HG03108 (cell line): Measurements from ENCODE around the gene LRFN3.
"Not testable (repeated sequence)": the region's sequence is repeated elsewhere in the genome, so short reads cannot be mapped to it uniquely, and the experiment has no call there.

Experiments used
- ATAC-seq: cut with Tn5 transposase; IDR thresholded peaks from one replicate; pipeline ENCODE4 v1.9.1; 2021; ENCODE audit warnings: moderate library complexity; ENCODE audit not compliant: unreplicated experiment

Gene LRFN3, protein sequence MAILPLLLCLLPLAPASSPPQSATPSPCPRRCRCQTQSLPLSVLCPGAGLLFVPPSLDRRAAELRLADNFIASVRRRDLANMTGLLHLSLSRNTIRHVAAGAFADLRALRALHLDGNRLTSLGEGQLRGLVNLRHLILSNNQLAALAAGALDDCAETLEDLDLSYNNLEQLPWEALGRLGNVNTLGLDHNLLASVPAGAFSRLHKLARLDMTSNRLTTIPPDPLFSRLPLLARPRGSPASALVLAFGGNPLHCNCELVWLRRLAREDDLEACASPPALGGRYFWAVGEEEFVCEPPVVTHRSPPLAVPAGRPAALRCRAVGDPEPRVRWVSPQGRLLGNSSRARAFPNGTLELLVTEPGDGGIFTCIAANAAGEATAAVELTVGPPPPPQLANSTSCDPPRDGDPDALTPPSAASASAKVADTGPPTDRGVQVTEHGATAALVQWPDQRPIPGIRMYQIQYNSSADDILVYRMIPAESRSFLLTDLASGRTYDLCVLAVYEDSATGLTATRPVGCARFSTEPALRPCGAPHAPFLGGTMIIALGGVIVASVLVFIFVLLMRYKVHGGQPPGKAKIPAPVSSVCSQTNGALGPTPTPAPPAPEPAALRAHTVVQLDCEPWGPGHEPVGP

DNA sequence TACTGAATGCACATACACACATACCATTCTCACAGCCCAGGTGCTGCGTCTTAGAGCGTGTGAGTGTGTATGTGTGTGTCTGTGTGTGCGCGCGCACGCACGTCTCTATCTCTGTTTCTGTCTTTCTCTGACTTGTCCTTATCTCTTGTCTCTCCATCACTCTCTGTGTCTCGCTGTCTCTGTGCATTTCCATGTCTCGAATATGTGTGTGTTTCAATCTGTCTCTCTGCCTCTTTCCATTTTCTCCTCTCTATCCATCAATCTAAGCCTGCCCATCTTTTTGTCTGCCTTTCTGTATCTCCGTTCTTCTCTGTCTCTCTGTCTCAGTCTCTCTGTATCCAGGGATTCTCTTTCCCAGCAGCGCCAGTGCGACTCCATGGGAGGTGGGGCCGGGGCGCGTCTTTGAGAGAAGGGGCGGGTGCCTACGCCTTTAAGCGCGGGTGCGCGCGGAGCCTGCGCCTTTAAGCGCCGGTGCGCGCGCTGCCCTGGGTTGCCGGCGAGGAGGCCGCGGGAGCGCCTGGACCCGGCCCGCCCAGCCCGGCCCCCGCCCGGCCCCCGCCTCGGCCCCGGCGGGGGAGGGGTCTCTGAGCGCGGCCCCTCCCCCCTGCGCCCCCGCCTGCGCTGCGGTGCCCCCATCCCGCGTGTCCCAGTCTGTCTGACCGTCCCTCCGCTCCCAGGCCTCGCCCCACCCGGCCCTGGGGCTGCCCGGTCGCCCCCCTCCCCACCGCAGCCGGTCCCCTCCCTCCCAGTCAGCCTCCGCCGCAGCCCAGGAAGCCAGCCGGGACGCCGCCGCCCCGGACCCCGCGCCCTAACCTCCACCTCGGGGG lies at the start of gene LRFN3:
Gene LRFN3 (plus strand): TSS at position 464 of the 827 bp plus-strand sequence. CDS start 3,052 bp downstream, outside the sequence.
- no peak for ATAC-seq

DNA sequence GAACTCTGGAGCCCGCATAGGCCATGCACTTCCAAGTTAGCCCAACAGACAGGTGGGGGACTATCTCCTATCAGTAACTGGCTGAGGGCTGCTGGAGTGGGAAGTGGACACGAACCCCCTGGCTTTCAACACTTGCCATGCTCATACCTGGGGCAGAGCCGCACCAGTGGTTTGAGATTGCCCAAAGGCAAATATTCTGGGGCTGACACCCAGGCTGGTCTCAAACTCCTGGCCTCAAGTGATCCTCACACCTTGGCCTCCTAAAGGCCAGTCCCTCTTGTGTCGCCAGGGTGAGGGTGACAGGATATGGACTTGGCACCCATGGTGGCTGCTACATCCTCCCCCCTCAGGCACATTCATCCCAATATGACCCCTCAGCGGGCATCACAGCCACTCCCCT lies 49.0 kb upstream of the LRFN3 start:
- ATAC-seq, result no peak

DNA sequence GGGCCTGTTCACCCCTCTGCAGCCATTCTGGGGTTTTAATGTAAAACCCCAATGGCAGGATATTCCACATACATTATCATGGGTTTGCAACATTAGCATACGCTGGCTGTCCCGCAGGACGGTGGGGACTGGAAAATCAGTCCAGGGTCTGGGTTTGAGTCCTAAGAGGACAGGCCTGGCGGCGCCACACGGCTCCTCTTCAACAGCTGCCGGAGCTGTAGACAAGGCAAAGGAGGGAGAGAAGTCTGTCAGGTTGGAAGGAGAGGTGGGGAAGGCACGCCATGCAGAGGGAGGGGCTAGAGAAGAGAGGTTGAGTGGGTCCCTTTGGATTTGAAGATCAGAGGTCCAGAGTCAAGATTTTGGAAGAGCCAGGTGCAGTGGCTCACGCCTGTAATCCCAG lies 47.8 kb upstream of the LRFN3 start:
- ATAC-seq, result no peak

GRCh38 chr19:35889370-35890112 lies 46.6 kb upstream of the LRFN3 start:
- no peak for ATAC-seq

DNA sequence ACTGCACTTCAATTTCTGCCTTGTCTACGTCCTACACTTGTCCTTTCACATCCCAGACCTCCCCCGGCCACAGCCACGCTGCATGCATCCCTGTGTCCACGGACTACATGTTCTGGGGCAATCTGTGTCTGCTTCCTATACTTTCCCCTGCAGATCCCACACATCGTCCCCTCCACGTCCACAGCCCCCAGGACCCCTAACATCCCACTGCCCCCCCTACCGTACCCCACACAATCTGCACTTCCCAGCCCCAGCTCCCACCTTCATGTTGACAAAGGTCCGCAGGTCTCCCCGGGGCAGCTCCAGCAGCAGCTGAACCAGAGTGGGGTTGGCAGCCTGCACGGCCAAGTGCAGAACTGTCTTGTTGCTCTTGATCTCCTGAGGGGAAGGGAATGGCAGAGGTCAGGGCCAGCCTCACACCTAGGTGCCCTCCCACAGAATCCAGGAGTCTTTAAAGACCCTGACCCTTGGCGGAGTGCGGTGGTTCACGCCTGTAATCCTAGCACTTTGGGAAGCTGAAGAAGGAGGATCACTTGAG lies 46.0 kb upstream of the LRFN3 start:
- no peak for ATAC-seq

- ATAC-seq, result not testable (repeated sequence)
Measured at GRCh38 chr19:35891819-35892218, 44.4 kb upstream of the LRFN3 start.

DNA sequence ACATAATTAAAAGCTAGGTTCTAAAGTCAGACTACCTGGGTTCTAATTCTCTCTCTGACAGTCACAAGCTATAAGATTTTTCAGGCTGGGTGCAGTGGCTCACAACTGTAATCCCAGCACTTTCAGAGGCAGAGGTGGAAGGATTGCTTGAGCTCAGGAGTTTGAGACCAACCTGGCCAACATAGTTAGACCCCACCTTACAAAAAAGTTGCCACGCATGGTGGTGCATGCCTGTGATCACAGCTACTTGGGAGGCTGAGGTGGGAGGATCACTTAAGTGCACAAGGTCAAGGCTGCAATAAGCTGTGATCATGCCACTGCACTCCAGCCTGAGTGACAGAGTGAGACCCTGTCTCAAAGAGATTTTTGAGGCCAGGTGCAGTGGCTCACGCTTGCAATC lies 41.8 kb upstream of the LRFN3 start:
- ATAC-seq, result no peak

DNA sequence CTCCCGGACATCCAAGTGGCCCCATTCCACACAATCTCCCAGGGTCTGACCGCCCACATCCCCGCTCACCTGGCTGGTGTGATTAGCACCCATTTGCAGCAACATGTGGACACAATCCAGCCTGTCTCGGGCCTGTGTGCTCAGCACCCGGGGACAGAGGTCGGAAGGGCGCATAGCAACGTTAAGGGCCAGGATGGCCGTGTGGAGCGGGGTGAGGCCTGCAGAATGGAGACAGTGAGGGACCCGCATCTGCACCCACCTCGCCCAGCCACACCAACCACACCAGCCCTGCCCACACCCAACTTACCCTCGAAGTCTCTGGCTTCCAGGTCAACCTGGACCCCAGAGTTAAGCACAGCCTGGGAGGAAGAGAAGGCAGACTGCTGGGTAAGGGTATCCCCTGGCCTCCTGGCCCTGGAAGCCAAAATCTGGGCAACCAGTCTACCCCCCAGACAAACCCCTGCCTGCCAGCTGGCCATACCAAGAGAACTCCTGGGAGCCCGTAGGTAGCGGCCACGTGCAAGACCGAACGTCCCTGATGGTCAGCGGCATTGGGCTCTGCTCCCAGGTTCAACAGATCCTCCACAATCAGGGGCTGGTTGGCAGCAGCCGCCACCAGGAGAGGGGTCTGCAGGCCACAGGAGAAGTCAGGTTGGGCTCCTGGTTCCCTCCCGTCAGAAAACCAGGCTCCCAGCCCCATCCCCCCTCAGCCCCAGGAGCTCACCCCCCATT lies 40.1 kb upstream of the LRFN3 start:
- ATAC-seq, result no peak

- ATAC-seq, result no peak
Measured at GRCh38 chr19:35896643-35897040, 39.5 kb upstream of the LRFN3 start.

DNA sequence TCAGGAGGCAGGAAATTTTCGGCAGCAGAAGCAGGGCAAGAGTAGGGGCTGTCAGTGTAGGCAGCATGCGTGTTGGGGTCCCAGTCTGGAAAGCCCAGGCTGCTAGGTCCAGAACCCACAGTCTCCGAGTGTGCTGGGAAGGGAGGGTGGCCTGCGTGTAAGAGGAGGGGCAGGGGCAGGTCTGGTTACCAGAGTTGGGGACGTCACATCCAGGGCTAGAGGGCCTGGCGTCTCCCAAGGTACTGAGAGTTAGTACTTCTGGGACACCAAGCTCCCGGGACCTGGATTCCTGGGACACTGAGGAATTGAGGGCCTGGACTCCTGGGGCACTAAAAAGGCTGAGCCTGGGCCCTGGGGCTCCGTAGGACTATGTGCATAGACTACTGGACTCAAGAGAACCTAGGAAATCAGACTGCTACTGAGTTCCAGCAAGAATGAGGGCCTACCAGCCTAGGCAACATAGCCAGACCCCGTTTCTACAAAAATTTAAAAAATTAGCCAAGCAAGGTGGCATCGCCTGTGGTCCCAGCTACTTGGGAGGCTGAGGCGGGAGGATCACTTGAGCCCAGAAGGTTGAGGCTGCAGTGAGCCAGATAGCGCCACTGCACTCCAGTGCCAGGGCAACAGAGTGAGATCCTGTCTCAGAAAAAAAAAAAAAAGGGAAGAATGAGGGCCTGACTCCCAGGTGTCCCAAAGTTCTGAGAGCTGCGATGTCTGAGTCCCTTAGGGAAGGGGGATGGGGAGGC lies 38.3 kb upstream of the LRFN3 start:
- no peak for ATAC-seq

GRCh38 chr19:35898499-35898809 lies 37.7 kb upstream of the LRFN3 start:
- ATAC-seq, result no peak

DNA sequence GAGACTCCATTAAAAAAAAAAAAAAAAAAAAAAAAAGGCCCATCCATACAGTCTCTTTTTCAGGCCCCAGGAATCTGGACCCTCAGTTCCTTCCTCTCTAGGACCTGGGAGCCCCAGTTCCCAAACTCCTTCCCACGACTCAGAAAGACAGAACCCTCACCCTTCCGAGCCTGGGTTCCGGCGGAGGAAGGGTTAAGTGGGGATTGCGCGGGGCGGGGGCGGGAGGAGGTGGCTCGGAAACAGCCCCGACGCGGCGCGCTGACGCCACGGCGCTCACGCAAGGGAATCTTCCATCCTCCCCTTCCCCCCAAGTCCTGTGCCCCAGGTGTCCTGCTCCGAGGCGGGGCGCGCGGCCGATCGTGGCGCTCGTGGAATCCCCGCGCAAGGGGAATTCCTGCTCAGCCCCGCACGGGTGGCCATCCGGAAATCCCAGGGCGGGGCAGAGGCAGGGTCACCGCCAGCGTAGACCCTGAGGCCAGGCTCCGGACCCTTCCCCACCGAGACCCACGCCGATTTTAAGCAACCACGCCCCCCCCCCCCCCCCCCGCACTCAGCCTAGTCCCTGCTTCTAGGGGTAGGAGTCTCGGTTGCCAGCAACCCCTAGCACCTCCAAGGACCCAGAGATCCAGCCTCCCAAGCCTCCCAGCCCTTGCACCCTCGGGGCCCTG lies 36.5 kb upstream of the LRFN3 start:
- ATAC-seq, result peak; percentile 36

DNA sequence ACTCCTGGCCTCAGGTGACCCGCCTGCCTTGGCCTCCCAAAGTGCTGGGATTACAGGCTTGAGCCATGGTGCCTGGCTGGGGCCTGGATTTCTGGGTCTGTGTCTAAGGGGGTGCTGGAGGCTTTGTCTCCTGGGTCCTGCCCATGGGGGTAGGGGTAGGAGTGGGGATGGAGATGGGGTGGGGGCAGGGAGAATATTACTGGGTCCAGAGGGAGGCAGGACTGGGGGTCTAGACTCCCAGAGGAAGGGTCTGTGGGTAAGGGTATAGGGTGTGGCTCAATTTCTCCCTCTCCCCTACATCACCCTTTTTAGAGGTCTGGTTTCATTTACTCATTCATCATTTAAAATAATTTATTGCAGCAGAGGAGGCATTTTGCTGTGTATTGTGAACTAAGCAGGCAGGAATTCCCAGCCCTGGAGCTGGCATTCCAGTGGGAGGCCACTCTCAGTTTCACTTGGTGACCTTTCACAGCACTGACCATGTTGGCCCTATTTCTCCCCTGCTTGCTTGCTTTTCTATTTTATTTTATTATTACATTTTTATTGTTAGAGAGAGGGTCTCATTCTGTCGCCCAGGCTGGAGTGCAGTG lies 35.0 kb upstream of the LRFN3 start:
- no peak for ATAC-seq

GRCh38 chr19:35901854-35902661 lies 34.1 kb upstream of the LRFN3 start, which contains the start of gene HCST:
Gene HCST (plus strand): TSS chr19:35902529. CDS start chr19:35902594, 65 bp downstream.
- no peak for ATAC-seq

DNA sequence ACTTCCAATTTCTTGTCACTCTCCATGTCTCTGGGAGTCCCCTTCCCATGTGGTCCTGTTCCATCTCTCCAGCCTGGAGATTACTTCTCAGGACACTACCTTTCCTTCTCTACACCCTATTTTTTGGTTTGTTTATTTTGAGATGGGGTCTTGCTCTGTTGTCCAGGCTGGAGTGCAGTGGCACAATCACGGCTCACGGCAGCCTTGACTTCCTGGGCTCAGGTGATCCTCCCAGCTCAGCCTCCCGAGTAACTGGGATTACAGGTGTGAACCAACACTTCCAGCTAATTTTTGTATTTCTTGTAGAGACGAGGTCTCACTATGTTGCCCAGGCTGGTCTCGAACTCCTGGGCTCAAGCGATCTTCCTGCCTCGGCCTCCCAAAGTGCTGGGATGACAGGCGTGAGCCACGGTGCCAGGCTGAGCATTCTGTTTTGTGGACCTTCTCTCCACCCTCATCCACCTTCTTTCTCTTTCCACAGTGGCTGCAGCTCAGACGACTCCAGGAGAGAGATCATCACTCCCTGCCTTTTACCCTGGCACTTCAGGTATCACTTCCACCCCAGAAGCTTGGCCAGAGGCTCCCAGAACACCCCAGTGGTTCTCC lies 33.2 kb upstream of the LRFN3 start:
- no peak for ATAC-seq

- peak; percentile 36 for ATAC-seq
Measured at GRCh38 chr19:35903550-35904179, 32.5 kb upstream of the LRFN3 start.
